ENCODE measurements around the gene KRT32.
A peak's percentile ranks its signal among the peaks of the same experiment; 100 is the strongest.

Gene KRT32

GRCh38 chr17:41486809-41487530 is 19.8 kb upstream of the KRT32 start:
- in situ Hi-C loops (cut with HindIII; ENCODE audit: low sequenced_read_pairs), result no loop called here
- TF ChIP-seq CTCF (IDR thresholded peaks at IDR 0.05; ENCODE audit: low read depth, low read length), result peak; percentile 52
- no peak for DNase-seq (ENCODE audit: low read depth, low spot score)
- no peak overlapping the region for H3K4me3 ChIP-seq (ENCODE audit: low read depth, low read length)

GRCh38 chr17:41486316-41486715 is 19.1 kb upstream of the KRT32 start:
- TF ChIP-seq CTCF (IDR thresholded peaks at IDR 0.05; ENCODE audit: low read depth, low read length), result no peak
- H3K4me3 ChIP-seq (ENCODE audit: low read depth, low read length), result no peak overlapping the region
- no peak for DNase-seq (ENCODE audit: low read depth, low spot score)
- in situ Hi-C loops (cut with HindIII; ENCODE audit: low sequenced_read_pairs), result no loop called here

GRCh38 chr17:41484920-41485904 is 18.0 kb upstream of the KRT32 start:
- H3K4me3 ChIP-seq (ENCODE audit: low read depth, low read length), result no peak overlapping the region
- no peak for TF ChIP-seq CTCF (IDR thresholded peaks at IDR 0.05; ENCODE audit: low read depth, low read length)
- no peak for DNase-seq (ENCODE audit: low read depth, low spot score)
- in situ Hi-C loops (cut with HindIII; ENCODE audit: low sequenced_read_pairs), result no loop called here

- DNase-seq (ENCODE audit: low read depth, low spot score), result no peak
- in situ Hi-C loops (cut with HindIII; ENCODE audit: low sequenced_read_pairs), result no loop called here
These were observed 17.0 kb upstream of the KRT32 start for GRCh38 chr17:41483991-41484826.

GRCh38 chr17:41483531-41483930 is 16.3 kb upstream of the KRT32 start:
- in situ Hi-C loops (cut with HindIII; ENCODE audit: low sequenced_read_pairs), result no loop called here
- no peak for TF ChIP-seq CTCF (IDR thresholded peaks at IDR 0.05; ENCODE audit: low read depth, low read length)
- no peak for DNase-seq (ENCODE audit: low read depth, low spot score)
- H3K4me3 ChIP-seq (ENCODE audit: low read depth, low read length), result no peak overlapping the region

More at GRCh38 chr17:41483991-41484826, 17.0 kb upstream of the KRT32 start:
- no peak for TF ChIP-seq CTCF (IDR thresholded peaks at IDR 0.05; ENCODE audit: low read depth, low read length)
- H3K4me3 ChIP-seq (ENCODE audit: low read depth, low read length), result no peak overlapping the region

- no peak within 1 kb of the TSS for H3K4me3 ChIP-seq (ENCODE audit: low read depth, low read length)
- no peak for DNase-seq (ENCODE audit: low read depth, low spot score)
- in situ Hi-C loops (cut with HindIII; ENCODE audit: low sequenced_read_pairs), result no loop called here
- TF ChIP-seq CTCF (IDR thresholded peaks at IDR 0.05; ENCODE audit: low read depth, low read length), result no peak
These were observed 13.8 kb upstream of the KRT32 start, which contains the start of gene KRT35 for GRCh38 chr17:41481036-41481435. KRT35 (minus strand) TSS chr17:41481151; CDS start chr17:41481097, 54 bp downstream.

All from astrocyte of the spinal cord (primary cell).